Gastroesophageal sphincter (tissue), 3 donors: Measurements from ENCODE around the gene UBC.

ENCODE experiments used
- CTCF ChIP-seq, 4 experiments: fragments of 200-600 bp in 2 of 4; fragments of 450-650 bp in 2 of 4; sonication (generic) in 1 of 4; IDR thresholded peaks; one replicate each; pipeline ENCODE4 v1.5.1; 2017 to 2019; ENCODE audit warnings: antibody characterized with exemption in 4 of 4, mild to moderate bottlenecking in 2 of 4, moderate library complexity in 2 of 4
- EP300 ChIP-seq: sonication (generic); formaldehyde crosslinking; IDR thresholded peaks from one replicate; pipeline ENCODE4 v1.6.1; 2017; ENCODE audit warnings: antibody characterized with exemption, mild to moderate bottlenecking
- POLR2A ChIP-seq, 2 donors: fragments of 450-650 bp; IDR thresholded peaks; one replicate each; pipeline ENCODE4 v1.6.1; 2017; ENCODE audit warnings: antibody characterized with exemption in 2 of 2, mild to moderate bottlenecking in 2 of 2, moderate library complexity in 1 of 2
- POLR2AphosphoS5 ChIP-seq: sonication (generic); formaldehyde crosslinking; IDR thresholded peaks from one replicate; pipeline ENCODE4 v1.6.1; 2017; ENCODE audit warnings: antibody characterized with exemption

DNA sequence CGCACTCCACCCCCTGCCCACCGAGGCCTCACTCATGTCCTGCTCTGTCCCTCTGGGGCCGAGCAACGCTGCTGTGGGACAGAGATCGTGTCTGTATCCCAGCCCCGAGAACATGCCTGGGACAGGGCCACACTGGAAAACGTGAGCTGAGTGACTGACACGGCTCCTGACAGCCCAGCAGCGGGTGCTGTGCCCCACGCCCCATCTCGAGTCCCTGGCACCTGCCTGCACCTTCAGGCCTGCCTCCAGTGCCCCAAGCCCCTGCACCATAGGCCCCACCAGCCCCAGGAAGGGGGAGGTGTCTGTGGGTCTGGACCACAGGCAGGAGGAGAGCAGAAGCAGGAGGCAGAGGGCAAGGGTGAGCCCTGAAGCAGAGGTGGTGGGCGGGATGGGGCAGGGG is 34.6 kb upstream of the UBC start:
- TF ChIP-seq POLR2A (IDR thresholded peaks at IDR 0.05) = no peak
- TF ChIP-seq CTCF (IDR thresholded peaks at IDR 0.05) = no peak
- no peak for TF ChIP-seq EP300
- no peak for TF ChIP-seq POLR2AphosphoS5
